ENCODE data around the gene C15orf61.

GRCh38 chr15:67571648-67572415, 50.9 kb downstream of the C15orf61 start:
- TF ChIP-seq CTCF (IDR thresholded peaks at IDR 0.05) (no peak), POLR2AphosphoS5 (IDR thresholded peaks at IDR 0.05; ENCODE audit: low read depth, low read length) (no peak), SIN3A (IDR thresholded peaks at IDR 0.05; ENCODE audit: borderline replicate concordance, insufficient read depth, low read depth, low read length) (no peak), REST (IDR thresholded peaks at IDR 0.05; ENCODE audit: insufficient read depth in 1 of 2, low read depth in 2 of 2, low read length in 1 of 2) (no peak), TCF7L2 (IDR thresholded peaks at IDR 0.05; ENCODE audit: low read depth, low read length) (no peak)

Measured in Panc1 (cell line).